HCT116 (cell line): ENCODE measurements around the gene B4GALNT3. TPM values are rescaled to one million over a fixed set of nuclear protein-coding genes. Genes with fewer than 3 reads are reported as not detected.

ENCODE experiments used
- ATAC-seq: fragments of 200-7000 bp; cut with Tn5 transposase; 2 replicates; pipeline ENCODE4 v1.9.1; 2020; ENCODE audit warnings: mild to moderate bottlenecking, moderate library complexity
- BruUV-seq: library from RNA; stranded (reverse); fragments of 400-500 nt; replicated peaks from 2 replicates; lab custom pipeline; 2021; lab: Mats Ljungman, UMichigan
- CTCF ChIA-PET: fragments of 300-600 bp; sonication (Branson Sonifier 250); formaldehyde crosslinking; loops from one replicate; lab custom pipeline; 2021; ENCODE audit warnings: antibody characterized with exemption; lab: Charles Lee
- POLR2A ChIA-PET: fragments of 300-600, 350-600 bp; sonication (Branson Sonifier 250); formaldehyde crosslinking; loops from one replicate; lab custom pipeline; 2021; ENCODE audit warnings: antibody characterized with exemption; lab: Charles Lee
- RAD21 ChIA-PET, 2 experiments: fragments of 300-600 bp; sonication (Branson Sonifier 250); formaldehyde crosslinking; loops; one replicate each; lab custom pipeline; 2023; ENCODE audit warnings: low total read pairs in 2 of 2; ENCODE audit not compliant: uncharacterized antibody in 2 of 2, unreplicated experiment in 2 of 2, low non-redundant PET in 1 of 2; lab: Charles Lee
- DNase-seq: peaks from one replicate; pipeline ENCODE4 v3.0.0-alpha.2; 2010; ENCODE audit warnings: low read depth, low spot score
- H2AFZ ChIP-seq: fragments of 200-600 bp; shearing (Covaris generic), sonication (generic); 2 replicates; pipeline ENCODE4 v1.6.1; 2017; ENCODE audit warnings: low read depth, mixed run types, mixed read lengths, antibody characterized with exemption, low read length; ENCODE audit not compliant: poor library complexity, severe bottlenecking
- H3K27ac ChIP-seq: 2 replicates; pipeline ENCODE4 v1.5.1; 2012; ENCODE audit warnings: low read depth, low read length
- H3K27me3 ChIP-seq: fragments of 200-600 bp; sonication (generic); 2 replicates; pipeline ENCODE4 v1.6.1; 2016; ENCODE audit warnings: mixed run types, low read length, mixed read lengths; ENCODE audit not compliant: insufficient read depth
- H3K36me3 ChIP-seq, 2 experiments: fragments of 200-500 bp in 1 of 2; fragments of 200-600 bp in 1 of 2; sonication (Bioruptor generic) in 1 of 2; sonication (generic) in 1 of 2; 2 replicates each; pipeline versions ENCODE4 v1.5.1 to v1.6.1; 2014 to 2016; ENCODE audit warnings: low read length in 2 of 2, inconsistent platforms in 1 of 2, mixed read lengths in 1 of 2, mixed run types in 1 of 2; ENCODE audit not compliant: insufficient read depth in 2 of 2, control insufficient read depth in 1 of 2
- H3K4me1 ChIP-seq, 2 experiments: fragments of 200-600 bp in 1 of 2; sonication (generic) in 1 of 2; 2 replicates each; pipeline versions ENCODE4 v1.5.1 to v1.6.1; 2012 to 2017; ENCODE audit warnings: low read length in 2 of 2, inconsistent platforms in 1 of 2, mild to moderate bottlenecking in 1 of 2, mixed read lengths in 1 of 2, mixed run types in 1 of 2, moderate library complexity in 1 of 2; ENCODE audit not compliant: insufficient read depth in 2 of 2, control insufficient read depth in 1 of 2
- H3K4me2 ChIP-seq: fragments of 200-600 bp; sonication (generic); 2 replicates; pipeline ENCODE4 v1.6.1; 2017; ENCODE audit warnings: mixed run types, low read length, mixed read lengths
- H3K4me3 ChIP-seq, 2 experiments: fragments of 200-600 bp in 1 of 2; sonication (generic) in 1 of 2; replicated peaks in 1 of 2; 2 replicates each; pipeline ENCODE4 v1.5.1; 2011 to 2016; ENCODE audit warnings: low read length in 2 of 2, control low read depth in 1 of 2, low read depth in 1 of 2, mild to moderate bottlenecking in 1 of 2, mixed read lengths in 1 of 2, mixed run types in 1 of 2
- H3K79me2 ChIP-seq: fragments of 200-600 bp; sonication (generic); 2 replicates; pipeline ENCODE4 v1.6.1; 2017; ENCODE audit warnings: mild to moderate bottlenecking, mixed run types, low read length, moderate library complexity, mixed read lengths; ENCODE audit not compliant: insufficient read depth
- H3K9ac ChIP-seq: fragments of 200-600 bp; sonication (generic); 2 replicates; pipeline ENCODE4 v1.6.1; 2016; ENCODE audit warnings: low read length, mixed read lengths
- H3K9me2 ChIP-seq: fragments of 200-600 bp; sonication (generic), shearing (Covaris generic); 2 replicates; pipeline ENCODE4 v1.6.1; 2017; ENCODE audit warnings: mixed run types, mild to moderate bottlenecking, moderate library complexity; ENCODE audit not compliant: insufficient read depth
- H3K9me3 ChIP-seq, 2 experiments: fragments of 200-500 bp in 1 of 2; fragments of 200-600 bp in 1 of 2; sonication (Bioruptor generic) in 1 of 2; sonication (generic) in 1 of 2; 2 replicates each; pipeline ENCODE4 v1.6.1; 2014 to 2017; ENCODE audit warnings: low read length in 2 of 2, mixed read lengths in 2 of 2, inconsistent platforms in 1 of 2, low read depth in 1 of 2, mild to moderate bottlenecking in 1 of 2, mixed run types in 1 of 2, moderate library complexity in 1 of 2; ENCODE audit not compliant: control insufficient read depth in 1 of 2, insufficient read depth in 1 of 2
- H4K20me1 ChIP-seq: fragments of 200-600 bp; sonication (generic), shearing (Covaris generic); 2 replicates; pipeline ENCODE4 v1.6.1; 2017; ENCODE audit warnings: mixed run types, mild to moderate bottlenecking, moderate library complexity; ENCODE audit not compliant: insufficient read depth
- CBX3 ChIP-seq: IDR thresholded peaks from 2 replicates; pipeline ENCODE4 v1.6.1; 2012; ENCODE audit warnings: low read depth
- CEBPB ChIP-seq: IDR thresholded peaks from 2 replicates; pipeline ENCODE4 v1.6.1; 2012; ENCODE audit warnings: low read depth
- EGR1 ChIP-seq: IDR thresholded peaks from 2 replicates; pipeline ENCODE4 v1.6.1; 2012; ENCODE audit warnings: low read depth
- ELF1 ChIP-seq: IDR thresholded peaks from 2 replicates; pipeline ENCODE4 v1.6.1; 2012; ENCODE audit warnings: low read depth, borderline replicate concordance
- EZH2 ChIP-seq: fragments of 200-600 bp; sonication (generic); IDR thresholded peaks from 2 replicates; pipeline ENCODE4 v1.6.1; 2017; ENCODE audit warnings: antibody characterized with exemption, mixed run types
- EZH2phosphoT487 ChIP-seq: fragments of 200-600 bp; IDR thresholded peaks from 2 replicates; pipeline ENCODE4 v1.6.1; 2018; ENCODE audit warnings: antibody characterized with exemption, borderline replicate concordance
- FOSL1 ChIP-seq: IDR thresholded peaks from 2 replicates; pipeline ENCODE4 v1.6.1; 2012; ENCODE audit warnings: low read depth
- JUND ChIP-seq: IDR thresholded peaks from 2 replicates; pipeline ENCODE4 v1.6.1; 2012
- POLR2A ChIP-seq: IDR thresholded peaks from 2 replicates; pipeline ENCODE4 v1.7.0; 2011; ENCODE audit warnings: borderline replicate concordance; ENCODE audit not compliant: insufficient read depth, insufficient read length; ENCODE audit errors: extremely low read depth
- POLR2AphosphoS5 ChIP-seq: IDR thresholded peaks from 2 replicates; pipeline ENCODE4 v1.6.1; 2011; ENCODE audit warnings: mild to moderate bottlenecking, low read depth, low read length, moderate library complexity
- RAD21 ChIP-seq: IDR thresholded peaks from 2 replicates; pipeline ENCODE4 v1.6.1; 2012; ENCODE audit warnings: low read depth, mild to moderate bottlenecking
- SIN3A ChIP-seq: IDR thresholded peaks from 2 replicates; pipeline ENCODE4 v1.6.1; 2012; ENCODE audit warnings: low read depth
- SP1 ChIP-seq: IDR thresholded peaks from 2 replicates; pipeline ENCODE4 v1.6.1; 2012; ENCODE audit warnings: low read depth
- TCF7L2 ChIP-seq: IDR thresholded peaks from 2 replicates; pipeline ENCODE4 v1.7.0; 2011; ENCODE audit warnings: borderline replicate concordance, inconsistent platforms; ENCODE audit not compliant: insufficient read depth, insufficient read length; ENCODE audit errors: extremely low read depth
- YY1 ChIP-seq: IDR thresholded peaks from 2 replicates; pipeline ENCODE4 v1.6.1; 2011; ENCODE audit warnings: low read length, low read depth, moderate library complexity, mild to moderate bottlenecking; ENCODE audit not compliant: insufficient replicate concordance; ENCODE audit errors: extremely low read depth
- ZNF274 ChIP-seq: fragments of 200-500 bp; sonication (Bioruptor generic); IDR thresholded peaks from 2 replicates; pipeline ENCODE4 v1.6.1; 2014; ENCODE audit warnings: mild to moderate bottlenecking, low read depth, low read length, inconsistent platforms
- intact Hi-C: fragments of 100-400 bp; cut with micrococcal nuclease; formaldehyde crosslinking; loops from 2 replicates; pipeline ENCODE4 v1.10.0; 2022
- total RNA-seq: library from RNA; stranded (reverse); gene quantifications from one replicate; pipeline ENCODE4 v1.2.1, GENCODE V29; 2021; ENCODE audit not compliant: unreplicated experiment
- TF ChIP-seq, protein P1 (sequence below), 3 experiments: fragments of 200-600 bp in 1 of 3; sonication (generic) in 1 of 3; IDR thresholded peaks in 2 of 3; conservative IDR thresholded peaks in 1 of 3; 2 replicates each; pipeline ENCODE4 v1.5.1; 2012 to 2017; ENCODE audit warnings: low read depth in 2 of 3, low read length in 2 of 3, antibody characterized with exemption in 1 of 3, borderline replicate concordance in 1 of 3, control low read depth in 1 of 3, mild to moderate bottlenecking in 1 of 3, mixed read lengths in 1 of 3, mixed run types in 1 of 3, moderate library complexity in 1 of 3; ENCODE audit not compliant: insufficient read depth in 1 of 3
- TF ChIP-seq, protein P2 (sequence below): IDR thresholded peaks from 2 replicates; pipeline ENCODE4 v1.6.1; 2012
- TF ChIP-seq, protein P3 (sequence below): IDR thresholded peaks from 2 replicates; pipeline ENCODE4 v1.6.1; 2011; ENCODE audit warnings: mild to moderate bottlenecking, low read length, moderate library complexity; ENCODE audit not compliant: insufficient replicate concordance; ENCODE audit errors: extremely low read depth
- TF ChIP-seq, protein P4 (sequence below): IDR thresholded peaks from 2 replicates; pipeline ENCODE4 v1.6.1; 2012

The B4GALNT3 gene
- total RNA-seq, 1 experiment from 2014 or later, result 18.2 TPM

DNA sequence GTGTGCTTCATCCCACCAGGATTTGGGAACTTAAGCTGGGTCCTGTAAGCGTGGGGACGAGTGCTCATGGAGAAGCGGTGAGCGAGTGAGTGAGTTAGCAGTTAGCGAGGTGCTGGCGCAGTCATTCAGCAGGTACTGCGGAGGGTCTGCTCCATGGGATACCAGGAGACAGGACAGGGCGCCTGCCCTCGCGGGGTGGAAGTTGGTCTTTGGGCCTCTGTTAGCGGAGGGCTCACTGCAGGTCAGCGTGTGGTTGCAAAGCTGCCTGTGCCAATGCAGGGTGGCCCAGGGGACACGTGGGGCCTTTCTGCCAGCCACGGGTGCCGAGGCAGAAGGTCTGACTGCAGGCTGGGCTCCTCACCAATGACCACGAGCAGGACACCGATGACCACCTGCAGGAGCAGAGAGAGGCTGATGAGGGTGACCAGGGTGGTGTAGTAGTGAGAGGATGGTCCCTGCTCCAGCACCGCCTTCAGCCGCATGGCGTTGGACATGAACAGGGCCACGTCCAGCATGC, 105.9 kb downstream of the B4GALNT3 start (continued):
- TF ChIP-seq, protein P1, sequence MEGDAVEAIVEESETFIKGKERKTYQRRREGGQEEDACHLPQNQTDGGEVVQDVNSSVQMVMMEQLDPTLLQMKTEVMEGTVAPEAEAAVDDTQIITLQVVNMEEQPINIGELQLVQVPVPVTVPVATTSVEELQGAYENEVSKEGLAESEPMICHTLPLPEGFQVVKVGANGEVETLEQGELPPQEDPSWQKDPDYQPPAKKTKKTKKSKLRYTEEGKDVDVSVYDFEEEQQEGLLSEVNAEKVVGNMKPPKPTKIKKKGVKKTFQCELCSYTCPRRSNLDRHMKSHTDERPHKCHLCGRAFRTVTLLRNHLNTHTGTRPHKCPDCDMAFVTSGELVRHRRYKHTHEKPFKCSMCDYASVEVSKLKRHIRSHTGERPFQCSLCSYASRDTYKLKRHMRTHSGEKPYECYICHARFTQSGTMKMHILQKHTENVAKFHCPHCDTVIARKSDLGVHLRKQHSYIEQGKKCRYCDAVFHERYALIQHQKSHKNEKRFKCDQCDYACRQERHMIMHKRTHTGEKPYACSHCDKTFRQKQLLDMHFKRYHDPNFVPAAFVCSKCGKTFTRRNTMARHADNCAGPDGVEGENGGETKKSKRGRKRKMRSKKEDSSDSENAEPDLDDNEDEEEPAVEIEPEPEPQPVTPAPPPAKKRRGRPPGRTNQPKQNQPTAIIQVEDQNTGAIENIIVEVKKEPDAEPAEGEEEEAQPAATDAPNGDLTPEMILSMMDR (IDR thresholded peaks at IDR 0.05 in 2 of 3, conservative IDR thresholded peaks at IDR 0.05 in 1 of 3; ENCODE audit: borderline replicate concordance in 1 of 3, insufficient read depth in 1 of 3, low read depth in 2 of 3, low read length in 2 of 3), result no peak
- TF ChIP-seq, protein P2, sequence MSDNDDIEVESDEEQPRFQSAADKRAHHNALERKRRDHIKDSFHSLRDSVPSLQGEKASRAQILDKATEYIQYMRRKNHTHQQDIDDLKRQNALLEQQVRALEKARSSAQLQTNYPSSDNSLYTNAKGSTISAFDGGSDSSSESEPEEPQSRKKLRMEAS, result no peak
- TF ChIP-seq EZH2 (no peak), CBX3 (no peak), SP1 (no peak), CEBPB (no peak), RAD21 (no peak), EZH2phosphoT487 (no peak)
- TF ChIP-seq, all 23 proteins: peak for 0

DNA sequence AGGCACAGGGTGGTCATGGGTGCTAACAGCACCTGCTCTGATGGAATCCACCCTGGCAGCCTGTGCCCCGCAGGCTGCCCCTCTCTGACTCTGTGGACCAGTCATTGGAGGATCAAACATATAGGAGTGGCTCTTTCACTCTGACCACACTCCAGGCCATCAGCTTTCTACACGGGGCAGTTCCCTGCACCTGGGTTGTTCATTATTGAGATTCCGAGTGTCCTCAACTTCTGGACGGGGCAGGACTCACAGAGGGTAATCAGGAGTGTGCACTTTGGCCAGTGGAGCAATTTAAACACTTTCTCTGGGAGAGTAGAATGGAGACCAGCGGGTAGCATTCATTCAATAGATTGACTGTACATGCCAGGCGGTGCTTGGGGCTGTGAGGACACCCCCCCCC, 108.7 kb downstream of the B4GALNT3 start:
- no TSS peak for BruUV-seq
- H3K27ac ChIP-seq, result no peak overlapping the region
- peaks cover 17 to 42% of the 10 kb centered on the region in 2 experiments for H3K4me1 ChIP-seq
- H3K9me2 ChIP-seq, result no peaks in the 10 kb centered on the region
- no peak overlapping the region for H3K9ac ChIP-seq
- no peaks in the 10 kb centered on the region for H4K20me1 ChIP-seq
- POLR2A ChIA-PET, result no interaction called here
- no peaks in the 10 kb centered on the region for H3K36me3 ChIP-seq
- no peak overlapping the region for H3K4me2 ChIP-seq
- H3K9me3 ChIP-seq, result no peaks in the 10 kb centered on the region
- no peaks in the 10 kb centered on the region for H3K27me3 ChIP-seq
- ATAC-seq, result no peak
- no peak overlapping the region for H3K4me3 ChIP-seq
- CTCF ChIA-PET, result interaction anchor here (0.6 kb wide), 1 partner anchor 381 kb away, joined by 3 read pairs; no protein-coding TSS in a partner anchor
- no peak for DNase-seq
- H3K79me2 ChIP-seq, result no peaks in the 10 kb centered on the region
- H2AFZ ChIP-seq, result no peak overlapping the region
- intact Hi-C loops, result no loop called here
- RAD21 ChIA-PET, result no interaction called here
- TF ChIP-seq POLR2AphosphoS5 (no peak), POLR2A (no peak), SIN3A (no peak), FOSL1 (no peak), JUND (no peak), RAD21 (no peak), ZNF274 (no peak), ELF1 (no peak), EGR1 (no peak), YY1 (no peak), TCF7L2 (no peak), EZH2phosphoT487 (no peak)
- TF ChIP-seq, protein P2, result no peak
- TF ChIP-seq, protein P3, sequence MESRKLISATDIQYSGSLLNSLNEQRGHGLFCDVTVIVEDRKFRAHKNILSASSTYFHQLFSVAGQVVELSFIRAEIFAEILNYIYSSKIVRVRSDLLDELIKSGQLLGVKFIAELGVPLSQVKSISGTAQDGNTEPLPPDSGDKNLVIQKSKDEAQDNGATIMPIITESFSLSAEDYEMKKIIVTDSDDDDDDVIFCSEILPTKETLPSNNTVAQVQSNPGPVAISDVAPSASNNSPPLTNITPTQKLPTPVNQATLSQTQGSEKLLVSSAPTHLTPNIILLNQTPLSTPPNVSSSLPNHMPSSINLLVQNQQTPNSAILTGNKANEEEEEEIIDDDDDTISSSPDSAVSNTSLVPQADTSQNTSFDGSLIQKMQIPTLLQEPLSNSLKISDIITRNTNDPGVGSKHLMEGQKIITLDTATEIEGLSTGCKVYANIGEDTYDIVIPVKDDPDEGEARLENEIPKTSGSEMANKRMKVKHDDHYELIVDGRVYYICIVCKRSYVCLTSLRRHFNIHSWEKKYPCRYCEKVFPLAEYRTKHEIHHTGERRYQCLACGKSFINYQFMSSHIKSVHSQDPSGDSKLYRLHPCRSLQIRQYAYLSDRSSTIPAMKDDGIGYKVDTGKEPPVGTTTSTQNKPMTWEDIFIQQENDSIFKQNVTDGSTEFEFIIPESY, result no peak
- TF ChIP-seq, protein P4, sequence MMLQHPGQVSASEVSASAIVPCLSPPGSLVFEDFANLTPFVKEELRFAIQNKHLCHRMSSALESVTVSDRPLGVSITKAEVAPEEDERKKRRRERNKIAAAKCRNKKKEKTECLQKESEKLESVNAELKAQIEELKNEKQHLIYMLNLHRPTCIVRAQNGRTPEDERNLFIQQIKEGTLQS, result no peak
